Caco-2 (cell line): ENCODE data around the gene FAAH. TPM values are rescaled to one million over a fixed set of nuclear protein-coding genes. Genes with fewer than 3 reads are reported as not detected.

Experiments used
- BruUV-seq: library from RNA; stranded (reverse); fragments of 400-500 nt; replicated peaks from 2 replicates; lab custom pipeline; 2021; lab: Mats Ljungman, UMichigan
- CTCF ChIA-PET: fragments of 300-600 bp; sonication (Branson Sonifier 250); formaldehyde crosslinking; loops from one replicate; lab custom pipeline; 2022; ENCODE audit warnings: antibody characterized with exemption; lab: Charles Lee
- POLR2A ChIA-PET: fragments of 300-600 bp; sonication (Branson Sonifier 250); formaldehyde crosslinking; loops from one replicate; lab custom pipeline; 2022; ENCODE audit warnings: antibody characterized with exemption; lab: Charles Lee
- DNase-seq, 2 experiments: peaks; one replicate each; pipeline versions ENCODE4 v3.0.0 to v3.0.0-alpha.2; 2020 to 2022
- H3K27me3 ChIP-seq: replicated peaks from 2 replicates; pipeline ENCODE4 v1.6.0; 2011; ENCODE audit warnings: low read length; ENCODE audit not compliant: control insufficient read depth, insufficient read depth
- H3K36me3 ChIP-seq: 2 replicates; pipeline ENCODE4 v1.5.1; 2011; ENCODE audit warnings: low read length; ENCODE audit not compliant: control insufficient read depth, insufficient read depth
- H3K4me1 ChIP-seq: fragments of 250-450 bp; sonication (Bioruptor Pico); 2 replicates; pipeline ENCODE4 v1.5.1; 2020; ENCODE audit warnings: mild to moderate bottlenecking
- H3K4me3 ChIP-seq: 2 replicates; pipeline ENCODE4 v1.5.1; 2011; ENCODE audit warnings: low read depth, mild to moderate bottlenecking, control low read depth, low read length
- H3K9me3 ChIP-seq: fragments of 250-450 bp; sonication (Bioruptor Pico); 2 replicates; pipeline ENCODE4 v1.5.1; 2020; ENCODE audit warnings: mild to moderate bottlenecking, moderate library complexity
- H3K27ac Mint-ChIP-seq: one replicate; pipeline ENCODE4 v1.8.0; 2022; ENCODE audit warnings: mixed read lengths; ENCODE audit not compliant: unreplicated experiment
- H3K27me3 Mint-ChIP-seq: one replicate; pipeline ENCODE4 v1.8.0; 2022; ENCODE audit warnings: mixed read lengths; ENCODE audit not compliant: insufficient read depth, unreplicated experiment
- H3K36me3 Mint-ChIP-seq: one replicate; pipeline ENCODE4 v1.8.0; 2022; ENCODE audit warnings: mild to moderate bottlenecking, mixed read lengths; ENCODE audit not compliant: insufficient read depth, unreplicated experiment
- H3K4me1 Mint-ChIP-seq: one replicate; pipeline ENCODE4 v1.8.0; 2022; ENCODE audit warnings: low read depth, mixed read lengths; ENCODE audit not compliant: unreplicated experiment
- H3K4me3 Mint-ChIP-seq: one replicate; pipeline ENCODE4 v1.8.0; 2022; ENCODE audit warnings: mild to moderate bottlenecking, moderate library complexity, mixed read lengths; ENCODE audit not compliant: unreplicated experiment
- H3K9me3 Mint-ChIP-seq: one replicate; pipeline ENCODE4 v1.8.0; 2022; ENCODE audit warnings: mixed read lengths; ENCODE audit not compliant: unreplicated experiment
- intact Hi-C: fragments of 100-400 bp; cut with micrococcal nuclease; formaldehyde crosslinking; loops from one replicate; pipeline ENCODE4 v1.10.0; 2022; ENCODE audit not compliant: unreplicated experiment
- total RNA-seq: library from RNA; stranded (reverse); gene quantifications from 2 replicates; pipeline ENCODE4 v1.2.3, GENCODE V29; 2022
- TF ChIP-seq, protein P1 (sequence below), 2 experiments: fragments of 200-600 bp in 1 of 2; IDR thresholded peaks; 1 replicate in 1 of 2; 2 replicates in 1 of 2; pipeline versions ENCODE4 v1.5.1 to v1.8.0; 2011 to 2022; ENCODE audit warnings: antibody characterized with exemption in 1 of 2, control low read depth in 1 of 2, inconsistent platforms in 1 of 2, low read depth in 1 of 2, low read length in 1 of 2, mild to moderate bottlenecking in 1 of 2, moderate library complexity in 1 of 2; ENCODE audit not compliant: insufficient read depth in 1 of 2, severe bottlenecking in 1 of 2, unreplicated experiment in 1 of 2

FAAH gene
- total RNA-seq, 1 experiment from 2014 or later: 29.1 TPM

DNA sequence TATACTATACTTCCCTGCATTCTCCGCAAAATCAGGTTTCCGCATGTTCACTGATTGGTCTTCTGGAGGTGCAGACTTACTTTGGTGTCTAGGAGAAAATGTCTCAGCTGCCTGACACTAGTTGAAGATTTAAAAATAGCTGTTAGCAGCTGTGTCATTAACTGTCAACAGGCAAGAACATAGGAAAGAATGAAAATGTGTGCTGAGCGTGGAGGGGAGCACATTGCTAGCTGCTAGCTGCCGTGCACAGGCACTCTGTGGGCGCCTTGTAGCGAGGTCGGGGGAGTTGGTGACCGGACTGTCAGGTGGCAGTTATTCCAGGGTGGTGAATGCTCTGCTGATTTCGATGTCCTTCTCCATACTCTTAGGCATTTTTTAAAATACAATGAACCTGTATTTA, 5.2 kb downstream of the FAAH start:
- no peaks in the 10 kb centered on the region for H3K27me3 Mint-ChIP-seq
- no TSS peak for BruUV-seq
- Histone ChIP-seq H3K4me1 (peaks cover 24% of the 10 kb centered on the region), H3K4me3 (no peak overlapping the region), H3K9me3 (no peaks in the 10 kb centered on the region), H3K27me3 (no peaks in the 10 kb centered on the region), H3K36me3 (no peaks in the 10 kb centered on the region)
- TF ChIP-seq, protein P1, sequence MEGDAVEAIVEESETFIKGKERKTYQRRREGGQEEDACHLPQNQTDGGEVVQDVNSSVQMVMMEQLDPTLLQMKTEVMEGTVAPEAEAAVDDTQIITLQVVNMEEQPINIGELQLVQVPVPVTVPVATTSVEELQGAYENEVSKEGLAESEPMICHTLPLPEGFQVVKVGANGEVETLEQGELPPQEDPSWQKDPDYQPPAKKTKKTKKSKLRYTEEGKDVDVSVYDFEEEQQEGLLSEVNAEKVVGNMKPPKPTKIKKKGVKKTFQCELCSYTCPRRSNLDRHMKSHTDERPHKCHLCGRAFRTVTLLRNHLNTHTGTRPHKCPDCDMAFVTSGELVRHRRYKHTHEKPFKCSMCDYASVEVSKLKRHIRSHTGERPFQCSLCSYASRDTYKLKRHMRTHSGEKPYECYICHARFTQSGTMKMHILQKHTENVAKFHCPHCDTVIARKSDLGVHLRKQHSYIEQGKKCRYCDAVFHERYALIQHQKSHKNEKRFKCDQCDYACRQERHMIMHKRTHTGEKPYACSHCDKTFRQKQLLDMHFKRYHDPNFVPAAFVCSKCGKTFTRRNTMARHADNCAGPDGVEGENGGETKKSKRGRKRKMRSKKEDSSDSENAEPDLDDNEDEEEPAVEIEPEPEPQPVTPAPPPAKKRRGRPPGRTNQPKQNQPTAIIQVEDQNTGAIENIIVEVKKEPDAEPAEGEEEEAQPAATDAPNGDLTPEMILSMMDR (IDR thresholded peaks at IDR 0.05; ENCODE audit: insufficient read depth in 1 of 2, low read depth in 1 of 2, low read length in 1 of 2, severe bottlenecking in 1 of 2, unreplicated experiment in 1 of 2): no peak
- POLR2A ChIA-PET: no interaction called here
- H3K36me3 Mint-ChIP-seq: no peaks in the 10 kb centered on the region
- H3K4me1 Mint-ChIP-seq: peaks cover 23% of the 10 kb centered on the region
- H3K4me3 Mint-ChIP-seq: no peak overlapping the region
- H3K27ac Mint-ChIP-seq: no peak overlapping the region
- DNase-seq: no peak
- no peaks in the 10 kb centered on the region for H3K9me3 Mint-ChIP-seq
- intact Hi-C loops: no loop called here
- CTCF ChIA-PET: no interaction called here

DNA sequence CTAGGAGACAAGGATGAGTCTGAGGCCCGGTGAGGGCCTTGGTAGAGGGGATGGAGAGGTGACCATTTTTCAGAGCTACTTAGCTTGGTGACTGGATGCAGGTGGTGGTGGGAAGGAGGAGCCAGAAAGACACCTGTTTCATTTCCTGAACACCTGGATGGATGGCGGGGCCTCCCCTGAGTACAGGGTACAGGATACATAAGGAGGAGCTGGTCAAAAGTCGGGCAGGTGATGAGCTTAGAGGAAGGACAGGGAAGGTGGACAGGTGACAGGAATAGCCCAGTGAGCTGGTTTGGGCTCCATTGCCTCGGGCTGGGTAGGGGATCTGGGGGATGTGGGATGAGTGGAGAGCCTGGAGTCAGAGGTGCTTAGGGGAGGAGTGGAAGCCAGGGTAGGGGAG, 6.3 kb downstream of the FAAH start:
- H3K4me1 Mint-ChIP-seq: peaks cover 18% of the 10 kb centered on the region
- no peak overlapping the region for H3K27ac Mint-ChIP-seq
- H3K4me3 Mint-ChIP-seq: peak overlapping the region; percentile 29
- TF ChIP-seq, protein P1 (IDR thresholded peaks at IDR 0.05; ENCODE audit: insufficient read depth in 1 of 2, low read depth in 1 of 2, low read length in 1 of 2, severe bottlenecking in 1 of 2, unreplicated experiment in 1 of 2): no peak
- no peaks in the 10 kb centered on the region for H3K27me3 Mint-ChIP-seq
- no TSS peak for BruUV-seq
- no peaks in the 10 kb centered on the region for H3K9me3 ChIP-seq
- no peaks in the 10 kb centered on the region for H3K36me3 Mint-ChIP-seq
- no peak overlapping the region for H3K4me3 ChIP-seq
- H3K27me3 ChIP-seq: no peaks in the 10 kb centered on the region
- H3K4me1 ChIP-seq: peaks cover 18% of the 10 kb centered on the region
- no peaks in the 10 kb centered on the region for H3K36me3 ChIP-seq
- peak in 1 of 2 experiments; percentile 46 for DNase-seq
- intact Hi-C loops: no loop called here
- ChIA-PET POLR2A (no interaction called here), CTCF (no interaction called here)
- no peaks in the 10 kb centered on the region for H3K9me3 Mint-ChIP-seq

DNA sequence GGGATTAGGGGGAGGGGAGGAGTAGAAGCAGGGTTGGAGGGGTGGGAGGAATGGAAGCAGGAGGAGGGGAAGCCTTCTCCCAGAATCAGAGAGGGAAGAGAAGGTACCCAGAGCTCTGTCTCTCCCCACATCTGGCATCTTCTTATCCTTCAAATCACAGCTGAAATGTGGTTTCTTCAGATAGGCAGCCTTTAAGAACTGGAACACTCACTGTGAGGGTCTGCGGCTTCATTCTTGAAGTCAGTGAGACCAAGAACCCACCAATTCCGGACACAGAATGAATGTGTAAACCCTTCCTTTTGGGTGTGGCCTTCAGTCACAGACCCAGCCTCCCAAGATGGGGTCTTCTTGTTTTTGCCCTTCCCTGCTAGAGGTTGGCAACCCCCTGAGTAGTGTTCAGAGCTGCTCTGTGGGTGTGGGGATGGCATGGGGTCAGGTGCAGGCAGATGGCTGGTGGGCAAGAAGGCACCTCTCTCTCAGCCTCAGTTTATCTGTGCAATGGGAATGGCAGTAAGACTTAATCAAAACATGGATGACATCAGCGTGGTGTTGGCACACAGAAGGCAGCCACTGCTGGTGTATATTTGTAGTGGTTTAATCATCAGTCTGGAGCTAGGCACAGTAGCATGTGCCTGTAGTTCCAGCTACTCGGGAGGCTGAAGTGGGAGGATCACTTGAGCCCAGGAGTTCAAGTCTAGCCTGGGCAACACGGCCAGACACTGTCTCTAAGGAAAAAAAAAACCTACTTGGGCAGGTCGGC, 7.2 kb downstream of the FAAH start:
- peaks cover 12% of the 10 kb centered on the region for H3K4me1 ChIP-seq
- TF ChIP-seq, protein P1 (IDR thresholded peaks at IDR 0.05; ENCODE audit: insufficient read depth in 1 of 2, low read depth in 1 of 2, low read length in 1 of 2, severe bottlenecking in 1 of 2, unreplicated experiment in 1 of 2): no peak
- H3K27me3 ChIP-seq: no peaks in the 10 kb centered on the region
- no peaks in the 10 kb centered on the region for H3K36me3 ChIP-seq
- Mint-ChIP-seq H3K4me1 (peaks cover 9% of the 10 kb centered on the region), H3K4me3 (no peak overlapping the region), H3K9me3 (no peaks in the 10 kb centered on the region), H3K27me3 (no peaks in the 10 kb centered on the region), H3K27ac (no peak overlapping the region), H3K36me3 (no peaks in the 10 kb centered on the region)
- H3K4me3 ChIP-seq: no peak overlapping the region
- no peaks in the 10 kb centered on the region for H3K9me3 ChIP-seq
- BruUV-seq: no TSS peak
- intact Hi-C loops: no loop called here
- CTCF ChIA-PET: no interaction called here
- DNase-seq: no peak
- POLR2A ChIA-PET: no interaction called here
